Loucy (cell line): Measurements from ENCODE around the gene WNK1.
"Not testable (repeated sequence)": the region's sequence is repeated elsewhere in the genome, so short reads cannot be mapped to it uniquely, and the experiment has no call there.

Experiments
- H2AFZ ChIP-seq: fragments of 200-600 bp; sonication (generic); 2 replicates; pipeline ENCODE4 v1.6.0; 2016; ENCODE audit warnings: antibody characterized with exemption, mild to moderate bottlenecking, low read length, moderate library complexity
- H3F3A ChIP-seq: fragments of 200-600 bp; 2 replicates; pipeline ENCODE4 v1.6.0; 2016; ENCODE audit warnings: antibody characterized with exemption, low read depth, mild to moderate bottlenecking
- H3K27me3 ChIP-seq: fragments of 200-600 bp; sonication (generic); 2 replicates; pipeline ENCODE4 v1.6.1; 2014; ENCODE audit warnings: low read length, mild to moderate bottlenecking; ENCODE audit not compliant: insufficient read depth, poor library complexity, severe bottlenecking
- H3K36me3 ChIP-seq: fragments of 200-600 bp; sonication (generic); 2 replicates; pipeline ENCODE4 v1.6.1; 2016; ENCODE audit warnings: low read length; ENCODE audit not compliant: insufficient read depth
- H3K4me1 ChIP-seq: fragments of 200-600 bp; sonication (generic); 2 replicates; pipeline ENCODE4 v1.5.1; 2014; ENCODE audit warnings: low read length, mild to moderate bottlenecking; ENCODE audit not compliant: insufficient read depth, poor library complexity, severe bottlenecking
- H3K4me2 ChIP-seq: fragments of 200-600 bp; sonication (generic); 2 replicates; pipeline ENCODE4 v1.6.0; 2014; ENCODE audit warnings: antibody characterized with exemption, low read length, low read depth, mild to moderate bottlenecking; ENCODE audit not compliant: poor library complexity, severe bottlenecking
- H3K4me3 ChIP-seq: fragments of 200-600 bp; sonication (generic); 2 replicates; pipeline ENCODE4 v1.5.1; 2014; ENCODE audit warnings: low read length, mild to moderate bottlenecking, mixed read lengths; ENCODE audit not compliant: poor library complexity, severe bottlenecking
- H3K79me2 ChIP-seq: fragments of 200-600 bp; sonication (generic); 2 replicates; pipeline ENCODE4 v1.6.1; 2014; ENCODE audit warnings: low read length; ENCODE audit not compliant: insufficient read depth
- H3K9ac ChIP-seq: fragments of 200-600 bp; sonication (generic); 2 replicates; pipeline ENCODE4 v1.6.0; 2014; ENCODE audit warnings: mild to moderate bottlenecking, low read depth, low read length, moderate library complexity; ENCODE audit not compliant: poor library complexity, severe bottlenecking
- H3K9me2 ChIP-seq: fragments of 200-600 bp; sonication (generic); replicated peaks from 2 replicates; pipeline ENCODE4 v1.6.1; 2016; ENCODE audit warnings: low read depth, low read length, mixed read lengths
- H3K9me3 ChIP-seq: fragments of 200-600 bp; sonication (generic); 2 replicates; pipeline ENCODE4 v1.6.1; 2014; ENCODE audit warnings: mild to moderate bottlenecking, antibody characterized with exemption, low read length, low read depth; ENCODE audit not compliant: insufficient read depth
- H4K20me1 ChIP-seq: fragments of 200-600 bp; sonication (generic); 2 replicates; pipeline ENCODE4 v1.6.0; 2014; ENCODE audit warnings: antibody characterized with exemption, low read length, mild to moderate bottlenecking; ENCODE audit not compliant: insufficient read depth, poor library complexity, severe bottlenecking
- EZH2phosphoT487 ChIP-seq: fragments of 200-600 bp; IDR thresholded peaks from 2 replicates; pipeline ENCODE4 v1.6.1; 2018; ENCODE audit warnings: antibody characterized with exemption, mild to moderate bottlenecking, moderate library complexity, borderline replicate concordance
- TF ChIP-seq, protein P1 (sequence below): fragments of 200-600 bp; sonication (generic); conservative IDR thresholded peaks from 2 replicates; pipeline ENCODE4 v1.5.1; 2014; ENCODE audit warnings: mild to moderate bottlenecking, antibody characterized with exemption, low read length

WNK1 gene

DNA sequence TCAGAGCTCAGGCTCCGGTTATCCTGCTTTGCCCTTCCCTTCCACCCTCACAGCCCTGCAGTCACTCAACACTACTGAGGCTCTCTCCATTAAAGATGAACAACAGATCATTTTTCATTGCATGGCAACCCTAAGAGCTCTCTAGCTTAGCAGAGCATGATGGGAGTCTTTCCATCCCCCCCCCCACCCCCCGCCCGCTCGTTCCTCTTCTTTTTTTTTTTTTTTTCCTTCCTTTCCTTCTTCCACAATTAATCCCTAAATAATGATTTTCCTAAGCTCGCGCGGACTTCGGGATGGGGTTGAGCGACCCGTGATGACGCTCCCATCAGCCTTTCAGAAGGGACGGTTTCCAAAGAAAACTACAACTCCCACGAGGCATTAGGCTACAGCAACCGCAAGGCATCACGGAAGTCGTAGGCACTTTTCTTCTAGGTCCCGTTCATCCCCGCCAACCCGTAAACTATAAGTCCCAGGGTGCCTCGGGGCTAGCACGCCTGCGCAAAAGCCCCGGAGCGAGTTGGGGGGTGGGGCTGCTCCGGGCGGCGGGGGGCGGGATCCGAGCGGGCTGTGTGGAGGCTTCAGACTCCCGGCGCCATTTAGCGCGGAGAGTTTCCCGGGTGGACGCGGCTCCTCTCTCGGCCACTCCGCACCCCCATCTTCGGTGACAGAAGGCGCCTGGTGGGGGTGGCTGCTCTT, at the start of gene WNK1:
Gene WNK1 (plus strand): TSS at position 581 of the 696 bp plus-strand sequence. CDS start 987 bp downstream, outside the sequence.
- TF ChIP-seq, protein P1, sequence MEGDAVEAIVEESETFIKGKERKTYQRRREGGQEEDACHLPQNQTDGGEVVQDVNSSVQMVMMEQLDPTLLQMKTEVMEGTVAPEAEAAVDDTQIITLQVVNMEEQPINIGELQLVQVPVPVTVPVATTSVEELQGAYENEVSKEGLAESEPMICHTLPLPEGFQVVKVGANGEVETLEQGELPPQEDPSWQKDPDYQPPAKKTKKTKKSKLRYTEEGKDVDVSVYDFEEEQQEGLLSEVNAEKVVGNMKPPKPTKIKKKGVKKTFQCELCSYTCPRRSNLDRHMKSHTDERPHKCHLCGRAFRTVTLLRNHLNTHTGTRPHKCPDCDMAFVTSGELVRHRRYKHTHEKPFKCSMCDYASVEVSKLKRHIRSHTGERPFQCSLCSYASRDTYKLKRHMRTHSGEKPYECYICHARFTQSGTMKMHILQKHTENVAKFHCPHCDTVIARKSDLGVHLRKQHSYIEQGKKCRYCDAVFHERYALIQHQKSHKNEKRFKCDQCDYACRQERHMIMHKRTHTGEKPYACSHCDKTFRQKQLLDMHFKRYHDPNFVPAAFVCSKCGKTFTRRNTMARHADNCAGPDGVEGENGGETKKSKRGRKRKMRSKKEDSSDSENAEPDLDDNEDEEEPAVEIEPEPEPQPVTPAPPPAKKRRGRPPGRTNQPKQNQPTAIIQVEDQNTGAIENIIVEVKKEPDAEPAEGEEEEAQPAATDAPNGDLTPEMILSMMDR = no peak
- no peak for TF ChIP-seq EZH2phosphoT487
- Histone ChIP-seq H3K36me3 (no peaks in the 10 kb centered on the region), H3F3A (no peaks in the 10 kb centered on the region), H3K9ac (peak within 1 kb of the TSS; percentile 93), H3K9me2 (no peaks in the 10 kb centered on the region), H3K9me3 (no peaks in the 10 kb centered on the region), H3K4me1 (peaks cover 29% of the 10 kb centered on the region), H3K27me3 (no peaks in the 10 kb centered on the region), H3K4me2 (peak within 1 kb of the TSS; percentile 91), H3K79me2 (peaks cover 61% of the 10 kb centered on the region), H2AFZ (peak within 1 kb of the TSS; percentile 65; the same call in 1 of the 2 replicates), H3K4me3 (peak within 1 kb of the TSS; percentile 88), H4K20me1 (peaks cover 41% of the 10 kb centered on the region)

DNA sequence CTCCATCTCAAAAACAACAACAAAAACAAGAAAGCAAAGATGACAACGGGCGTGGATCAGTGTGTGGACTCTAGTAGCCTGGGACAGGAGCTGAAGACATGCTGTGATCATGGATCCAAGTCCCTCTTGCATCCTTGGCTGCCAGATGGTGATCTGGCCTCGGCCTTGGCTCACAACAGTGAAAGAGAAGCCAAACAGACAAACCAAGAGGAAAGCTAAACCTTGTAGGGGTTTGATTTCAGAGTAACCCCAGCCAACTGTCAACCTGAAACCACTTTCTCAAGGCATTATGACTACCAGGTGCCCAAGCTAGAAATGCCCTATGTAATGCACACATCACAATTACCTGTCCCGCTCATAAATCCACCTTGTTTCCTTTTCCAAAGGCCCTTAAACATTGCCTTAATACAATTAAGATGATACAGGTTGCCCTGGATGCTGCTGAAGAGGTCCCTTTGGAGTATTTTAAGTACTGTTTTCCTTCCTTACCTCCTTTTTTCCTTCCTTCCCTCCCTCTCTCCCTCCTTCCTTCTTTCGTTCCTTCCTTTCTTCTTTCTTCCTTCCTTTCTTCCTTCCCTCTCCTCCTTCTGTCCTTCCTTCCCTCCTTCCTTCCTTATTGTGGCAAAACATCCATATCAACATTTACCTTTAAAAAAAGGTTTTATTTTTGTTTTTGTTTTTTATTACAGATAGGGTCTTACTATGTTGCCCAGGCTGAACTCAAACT, 47.7 kb upstream of the WNK1 start:
- Histone ChIP-seq H3K9ac (no peak overlapping the region), H4K20me1 (no peaks in the 10 kb centered on the region), H3K4me3 (no peak overlapping the region), H3K9me2 (no peaks in the 10 kb centered on the region), H3K9me3 (no peaks in the 10 kb centered on the region), H3K36me3 (no peaks in the 10 kb centered on the region), H3F3A (no peaks in the 10 kb centered on the region), H3K4me2 (no peak overlapping the region), H3K4me1 (peaks cover 10% of the 10 kb centered on the region), H3K27me3 (no peaks in the 10 kb centered on the region), H2AFZ (no peak overlapping the region), H3K79me2 (no peaks in the 10 kb centered on the region)
- TF ChIP-seq EZH2phosphoT487 = no peak
- TF ChIP-seq, protein P1 = no peak

DNA sequence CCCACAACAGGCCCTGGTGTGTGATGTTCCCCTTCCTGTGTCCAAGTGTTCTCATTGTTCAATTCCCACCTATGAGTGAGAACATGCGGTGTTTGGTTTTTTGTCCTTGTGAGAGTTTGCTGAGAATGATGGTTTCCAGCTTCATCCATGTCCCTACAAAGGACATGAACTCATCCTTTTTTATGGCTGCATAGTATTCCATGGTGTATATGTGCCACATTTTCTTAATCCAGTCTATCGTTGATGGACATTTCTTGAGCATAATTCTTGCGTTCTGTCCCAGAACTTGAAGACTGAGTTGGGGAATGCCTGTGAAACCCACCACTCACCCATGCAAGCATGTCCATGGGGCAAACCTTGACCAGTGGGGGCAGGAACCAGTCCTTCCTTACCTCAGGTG, 44.3 kb upstream of the WNK1 start:
- not testable (repeated sequence) for H3K9ac ChIP-seq, H2AFZ ChIP-seq, H3K79me2 ChIP-seq, H3K4me2 ChIP-seq, H3K27me3 ChIP-seq, H3K9me3 ChIP-seq, H3K4me3 ChIP-seq, H3K9me2 ChIP-seq, H3K36me3 ChIP-seq, H3K4me1 ChIP-seq, H3F3A ChIP-seq, H4K20me1 ChIP-seq
